ENCODE measurements around the gene PRSS36.
"Not testable (repeated sequence)": the region's sequence is repeated elsewhere in the genome, so short reads cannot be mapped to it uniquely, and the experiment has no call there.

The PRSS36 gene

GRCh38 chr16:31141489-31142108, 8.3 kb downstream of the PRSS36 start:
- DNase-seq (ENCODE audit: low spot score): no peak

GRCh38 chr16:31141071-31141469, 8.8 kb downstream of the PRSS36 start:
- not testable (repeated sequence) for DNase-seq (ENCODE audit: low spot score)

- no peak for DNase-seq (ENCODE audit: low spot score)
Observed at GRCh38 chr16:31138621-31139578, 11.0 kb downstream of the PRSS36 start.

- DNase-seq (ENCODE audit: low spot score): not testable (repeated sequence)
Observed at GRCh38 chr16:31136822-31137499, 12.9 kb downstream of the PRSS36 start.

GRCh38 chr16:31136287-31136662, 13.6 kb downstream of the PRSS36 start:
- DNase-seq (ENCODE audit: low spot score): no peak

- no peak for DNase-seq (ENCODE audit: low spot score)
Observed at GRCh38 chr16:31135535-31136286, 14.2 kb downstream of the PRSS36 start, which contains the start of gene PRSS8. Gene PRSS8 (minus strand): TSS chr16:31135727. CDS start chr16:31135498, 229 bp downstream.

GRCh38 chr16:31134625-31135534, 15.0 kb downstream of the PRSS36 start:
- DNase-seq (ENCODE audit: low spot score): no peak

- DNase-seq (ENCODE audit: low spot score): no peak
Observed at GRCh38 chr16:31134091-31134571, 15.7 kb downstream of the PRSS36 start.

GRCh38 chr16:31133046-31133501, 16.8 kb downstream of the PRSS36 start:
- DNase-seq (ENCODE audit: low spot score): no peak

GRCh38 chr16:31132303-31132979, 17.4 kb downstream of the PRSS36 start:
- DNase-seq (ENCODE audit: low spot score): no peak

GRCh38 chr16:31131841-31132271, 18.0 kb downstream of the PRSS36 start:
- no peak for DNase-seq (ENCODE audit: low spot score)

- no peak for DNase-seq (ENCODE audit: low spot score)
Observed at GRCh38 chr16:31131416-31131815, 18.4 kb downstream of the PRSS36 start.

- DNase-seq (ENCODE audit: low spot score): no peak
Observed at GRCh38 chr16:31130899-31131298, 19.0 kb downstream of the PRSS36 start.

GRCh38 chr16:31130336-31130891, 19.5 kb downstream of the PRSS36 start:
- no peak for DNase-seq (ENCODE audit: low spot score)

- no peak for DNase-seq (ENCODE audit: low spot score)
Observed at GRCh38 chr16:31129568-31130335, 20.1 kb downstream of the PRSS36 start.

GRCh38 chr16:31128711-31129567, 20.9 kb downstream of the PRSS36 start:
- no peak for DNase-seq (ENCODE audit: low spot score)

GRCh38 chr16:31127182-31127581, 22.7 kb downstream of the PRSS36 start:
- no peak for DNase-seq (ENCODE audit: low spot score)

GRCh38 chr16:31125844-31126243, 24.0 kb downstream of the PRSS36 start:
- no peak for DNase-seq (ENCODE audit: low spot score)
